Fibroblast of peridontal ligament (primary cell): ENCODE data around the gene TRA2B.

Experiments
- DNase-seq: peaks from one replicate; pipeline ENCODE4 v3.0.0-alpha.2; 2010; ENCODE audit errors: extremely low read depth

The TRA2B gene

DNA sequence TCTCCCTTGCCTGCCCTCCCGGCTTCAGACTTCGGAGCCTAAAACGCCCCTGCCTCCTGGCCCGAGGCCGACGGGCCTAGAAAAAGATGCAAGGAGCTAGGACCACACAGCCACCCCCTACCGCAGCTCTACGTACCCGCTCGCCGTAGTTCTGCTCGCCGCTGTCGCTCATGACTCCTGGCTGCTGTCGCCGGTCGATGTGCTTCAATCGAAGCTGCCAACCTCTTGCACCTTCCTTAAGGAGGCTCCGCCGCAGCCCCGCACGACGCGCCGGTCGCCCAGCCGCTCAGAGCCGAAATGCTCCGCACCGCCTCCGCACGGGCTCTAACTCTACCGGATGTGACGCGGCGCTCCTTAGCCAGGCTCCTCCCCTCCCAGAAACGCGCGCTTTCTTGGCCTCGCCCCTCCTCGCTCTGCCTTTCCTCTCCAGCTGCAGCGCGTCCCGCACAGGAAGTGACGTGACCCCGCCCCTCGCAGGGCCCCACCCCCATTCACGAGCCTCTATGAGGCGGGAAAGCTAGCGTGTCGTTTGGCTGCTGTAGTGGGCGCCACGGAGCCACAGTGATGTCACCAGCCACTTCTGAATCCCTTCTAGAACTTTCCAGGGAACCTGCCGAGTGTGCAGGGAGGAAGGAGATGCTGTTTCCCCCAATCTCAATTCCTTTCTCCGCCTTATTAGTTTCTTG, at the start of gene TRA2B:
TRA2B (minus strand) TSS at position 326 of the 686 bp plus-strand sequence; CDS start at position 172, 154 bp downstream.
- peak; percentile 97 for DNase-seq

DNA sequence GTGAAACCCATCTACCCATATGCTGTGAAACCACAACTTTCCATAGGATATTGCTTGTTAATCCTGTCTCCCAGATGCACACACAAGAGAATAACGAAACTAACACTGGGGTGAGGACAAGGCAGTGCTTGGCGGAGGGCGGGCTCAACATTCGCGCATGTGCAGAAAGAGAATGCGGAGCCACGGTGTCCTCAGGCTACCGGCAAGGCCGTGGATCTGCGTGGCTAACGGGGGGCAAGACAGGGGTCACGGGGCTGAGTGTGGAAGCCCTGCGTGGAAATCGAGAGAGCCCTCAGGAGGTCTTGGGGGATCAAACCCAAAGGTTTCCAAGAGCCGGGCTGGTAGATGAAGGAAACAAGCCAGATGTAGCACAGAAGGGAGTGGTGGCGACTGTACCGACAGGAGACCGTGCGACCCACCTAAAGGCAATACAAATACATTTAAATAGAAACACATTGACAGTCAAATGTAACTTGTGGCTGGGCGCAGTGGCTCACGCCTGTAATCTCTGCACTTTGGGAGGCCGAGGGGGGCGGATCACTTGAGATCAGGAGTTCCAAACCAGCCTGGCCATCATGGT, 48.5 kb upstream of the TRA2B start:
- no peak for DNase-seq

DNA sequence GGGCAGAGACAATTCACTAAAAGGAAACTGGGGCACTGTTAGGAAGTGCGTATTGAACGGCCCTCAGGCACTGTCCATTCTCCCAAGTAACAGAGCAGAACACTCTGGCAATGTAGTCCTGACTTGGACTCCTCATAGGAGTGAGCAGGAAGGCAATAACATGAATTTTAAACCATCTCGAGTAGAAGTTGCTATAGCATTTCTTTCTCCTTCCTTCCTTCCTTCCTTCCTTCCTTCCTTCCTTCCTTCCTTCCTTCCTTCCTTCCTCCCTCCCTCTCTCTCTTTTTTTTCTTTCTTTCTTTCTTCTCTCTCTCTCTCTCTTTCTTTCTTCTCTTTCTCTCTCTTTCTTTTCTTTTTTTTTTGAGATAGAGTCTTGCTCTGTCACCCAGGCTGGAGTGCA, 46.4 kb upstream of the TRA2B start:
- DNase-seq: no peak

DNA sequence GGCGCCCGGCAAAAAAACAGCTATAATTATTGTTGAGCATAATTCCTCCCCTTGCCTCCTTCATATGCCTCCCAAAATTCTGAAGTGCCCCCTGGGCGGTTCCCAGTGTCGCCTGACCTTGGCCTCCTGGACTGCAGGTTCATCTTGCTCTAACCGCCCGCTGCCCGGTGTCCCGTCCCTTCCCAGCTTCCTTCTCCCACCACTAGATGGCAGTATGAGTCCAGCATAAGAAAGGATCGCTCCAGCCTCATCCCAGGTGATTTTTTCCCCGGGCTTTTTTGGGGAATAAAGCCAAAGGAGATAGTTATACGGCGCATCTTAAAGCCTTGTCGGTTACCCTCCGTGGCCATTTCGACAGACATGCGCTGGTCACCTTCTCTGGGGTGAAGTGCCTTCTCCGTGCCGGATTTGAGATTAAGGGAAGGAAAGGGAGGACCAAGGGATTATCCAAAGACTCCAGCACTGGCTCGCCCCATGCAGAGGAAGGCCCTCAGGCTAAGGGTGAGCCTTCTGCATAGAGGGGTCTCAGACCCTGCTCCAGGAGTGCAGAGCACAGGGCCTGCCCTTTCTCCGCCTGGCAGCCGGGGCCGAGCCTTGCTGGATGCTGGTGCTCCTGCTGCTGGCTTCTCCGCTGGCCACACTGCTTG, 45.8 kb upstream of the TRA2B start:
- peak; percentile 73 for DNase-seq

DNA sequence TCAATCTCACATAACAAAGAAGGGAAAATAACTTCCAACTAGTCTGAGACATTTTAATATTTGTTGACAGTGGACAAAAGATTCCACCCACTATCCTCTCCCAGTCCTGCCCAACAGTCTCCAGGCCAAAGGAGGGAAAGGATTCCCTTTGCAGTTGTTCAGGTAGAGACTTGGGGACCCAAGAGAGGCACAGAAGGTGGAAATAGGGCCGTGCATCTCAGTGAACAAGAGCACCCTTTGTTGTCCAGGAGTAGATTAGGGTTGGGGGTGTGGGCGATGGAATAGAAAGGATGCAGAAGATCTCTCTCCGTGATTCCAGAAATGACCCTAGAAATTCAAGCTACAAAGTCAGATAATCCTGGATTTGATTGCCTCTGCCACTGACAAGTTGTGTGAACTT, 44.8 kb upstream of the TRA2B start:
- DNase-seq: no peak

DNA sequence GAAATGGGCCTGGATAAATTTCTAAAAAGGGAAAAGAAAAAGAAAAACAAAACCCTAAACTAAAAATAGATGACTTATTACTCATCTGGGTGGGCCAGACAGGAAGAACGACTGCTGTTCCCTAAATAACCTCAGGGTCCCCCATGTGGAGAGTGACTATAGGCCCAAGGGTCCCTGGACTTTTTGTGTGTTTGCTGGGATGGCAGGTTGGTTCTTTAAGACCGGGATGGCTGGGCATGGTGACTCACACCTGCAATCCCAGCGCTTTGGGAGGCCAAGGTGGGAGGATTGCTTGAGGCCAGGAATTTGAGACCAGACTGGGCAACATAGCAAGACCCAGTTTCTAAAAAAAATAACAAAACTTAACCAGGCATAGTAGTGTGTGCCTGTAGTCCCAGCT, 43.8 kb upstream of the TRA2B start:
- no peak for DNase-seq

DNA sequence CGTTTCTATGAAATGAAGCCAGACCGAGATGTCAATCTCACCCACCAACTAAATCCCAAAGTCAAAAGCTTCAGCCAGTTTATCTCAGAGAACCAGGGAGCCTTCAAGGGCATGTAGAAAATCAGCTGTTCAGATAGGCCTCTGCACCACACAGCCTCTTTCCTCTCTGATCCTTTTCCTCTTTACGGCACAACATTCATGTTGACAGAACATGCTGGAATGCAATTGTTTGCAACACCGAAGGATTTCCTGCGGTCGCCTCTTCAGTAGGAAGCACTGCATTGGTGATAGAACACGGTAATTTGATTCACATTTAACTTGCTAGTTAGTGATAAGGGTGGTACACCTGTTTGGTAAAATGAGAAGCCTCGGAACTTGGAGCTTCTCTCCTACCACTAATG, 41.9 kb upstream of the TRA2B start:
- no peak for DNase-seq

DNA sequence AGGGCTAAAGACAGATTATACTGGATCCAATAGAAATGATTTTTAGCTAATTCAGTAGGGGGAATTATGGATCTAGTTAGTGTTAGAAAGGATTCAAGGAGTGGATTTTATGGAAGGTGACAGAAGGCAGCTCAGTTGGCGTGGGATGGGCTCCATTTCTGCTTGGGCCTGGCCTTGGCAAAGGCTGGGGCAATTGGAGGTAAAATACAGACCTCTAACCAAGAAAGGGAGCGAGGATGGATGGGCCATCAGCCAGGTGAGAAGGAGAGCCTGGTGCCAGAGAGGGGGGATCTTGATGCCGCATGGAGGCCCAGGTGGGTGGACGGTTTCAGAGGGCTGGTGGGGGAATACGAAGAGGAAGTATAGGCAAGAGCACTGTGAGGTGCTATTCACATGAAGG, 40.7 kb upstream of the TRA2B start:
- DNase-seq: no peak

DNA sequence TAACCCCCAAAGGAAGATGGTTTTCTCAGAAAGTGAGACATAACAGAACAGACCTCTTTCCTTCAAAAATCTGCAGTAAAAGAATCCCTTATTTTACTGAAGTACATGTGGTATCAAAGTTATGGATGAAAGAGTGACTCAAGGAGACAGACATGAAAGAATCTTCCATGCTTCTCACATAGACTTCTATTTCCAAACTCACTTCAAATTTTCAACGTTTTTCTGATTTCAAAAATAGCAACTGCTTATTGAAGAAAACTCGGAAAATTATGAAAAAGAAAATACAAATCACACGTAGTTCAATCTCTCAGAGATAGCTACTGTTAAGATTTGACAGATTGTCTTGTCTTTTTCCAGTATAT, 39.8 kb upstream of the TRA2B start:
- DNase-seq: no peak

DNA sequence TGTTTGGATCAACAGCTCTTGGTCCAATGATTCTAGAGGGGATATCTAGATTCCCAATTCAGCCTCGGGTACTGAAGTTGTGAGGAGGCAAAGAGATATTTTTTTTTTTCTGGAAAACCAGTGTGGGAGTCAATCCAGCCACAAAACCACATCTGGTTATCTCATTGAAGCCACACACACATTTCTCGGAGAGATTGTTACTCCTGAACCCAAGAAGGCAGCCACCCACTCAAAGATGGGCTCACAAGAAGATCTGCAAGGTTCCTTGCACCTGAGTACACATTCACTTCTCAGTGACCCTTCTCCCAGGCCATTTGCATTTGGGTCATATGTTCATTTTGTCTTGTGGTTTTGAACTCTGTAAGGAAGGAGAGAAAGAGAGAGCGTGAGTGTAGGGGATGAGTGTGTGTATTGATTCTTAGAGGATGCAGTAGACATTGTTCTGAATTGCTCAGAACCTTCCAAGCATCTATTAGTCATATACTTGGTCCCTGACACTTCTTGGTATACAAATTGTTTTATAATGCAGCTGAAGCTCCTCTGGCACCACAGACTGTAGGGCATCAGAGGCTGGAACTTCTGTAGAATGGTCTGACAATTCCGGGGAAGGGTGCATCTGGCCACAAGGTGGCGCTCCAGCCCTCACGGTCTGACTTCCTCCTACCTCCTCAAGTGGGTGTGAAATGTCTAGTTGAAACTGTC, 39.3 kb upstream of the TRA2B start:
- peak; percentile 74 for DNase-seq

DNA sequence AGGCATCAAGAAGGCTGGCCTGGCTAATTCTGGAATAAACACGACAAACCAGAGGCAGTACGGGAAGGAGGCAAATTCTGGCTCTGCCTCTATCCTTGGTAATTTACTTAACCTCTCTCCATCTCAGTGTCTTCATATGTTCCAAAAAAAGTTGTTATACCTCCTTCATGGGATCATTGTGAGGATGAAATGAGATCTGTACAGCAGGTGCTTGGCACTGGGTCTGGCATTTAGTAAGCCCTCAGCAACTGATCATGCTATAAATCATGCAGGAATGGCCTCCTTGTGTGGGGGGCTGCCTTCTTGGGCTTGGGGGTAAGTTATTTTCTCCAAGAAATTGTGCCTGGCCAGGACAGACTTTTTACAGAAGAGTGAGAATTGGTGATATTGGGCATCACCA, 38.3 kb upstream of the TRA2B start:
- DNase-seq: no peak

DNA sequence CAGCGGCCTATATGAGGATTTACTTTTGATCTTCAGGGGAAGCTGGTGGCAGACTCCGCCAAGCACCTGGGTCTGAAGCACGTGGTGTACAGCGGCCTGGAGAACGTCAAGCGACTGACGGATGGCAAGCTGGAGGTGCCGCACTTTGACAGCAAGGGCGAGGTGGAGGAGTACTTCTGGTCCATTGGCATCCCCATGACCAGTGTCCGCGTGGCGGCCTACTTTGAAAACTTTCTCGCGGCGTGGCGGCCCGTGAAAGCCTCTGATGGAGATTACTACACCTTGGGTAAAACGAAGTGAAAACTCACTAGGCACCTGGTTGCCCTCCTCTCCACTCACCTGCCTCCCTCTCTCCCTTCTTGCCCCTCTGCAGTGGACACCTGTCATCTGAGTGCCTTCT, 33.8 kb upstream of the TRA2B start:
- DNase-seq: no peak

DNA sequence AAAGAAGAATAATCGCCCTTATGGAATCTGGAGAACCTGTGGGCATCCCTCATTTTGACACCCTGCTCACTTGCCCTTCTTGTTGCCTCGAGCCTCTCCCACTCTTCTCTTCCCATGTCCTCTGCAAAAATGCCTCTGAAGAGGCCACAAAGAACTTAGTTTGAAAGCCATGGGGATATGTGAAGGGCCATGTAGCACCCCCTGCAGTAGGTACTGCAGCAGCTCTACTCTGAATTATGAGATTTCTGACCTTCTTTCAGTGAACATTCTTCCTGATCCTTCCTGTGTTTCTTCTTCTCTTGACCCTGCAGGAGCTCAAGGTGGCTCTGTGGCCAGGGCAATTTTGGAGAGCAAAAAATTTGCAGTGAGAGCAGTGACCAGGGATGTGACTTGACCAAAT, 30.4 kb upstream of the TRA2B start:
- DNase-seq: no peak

DNA sequence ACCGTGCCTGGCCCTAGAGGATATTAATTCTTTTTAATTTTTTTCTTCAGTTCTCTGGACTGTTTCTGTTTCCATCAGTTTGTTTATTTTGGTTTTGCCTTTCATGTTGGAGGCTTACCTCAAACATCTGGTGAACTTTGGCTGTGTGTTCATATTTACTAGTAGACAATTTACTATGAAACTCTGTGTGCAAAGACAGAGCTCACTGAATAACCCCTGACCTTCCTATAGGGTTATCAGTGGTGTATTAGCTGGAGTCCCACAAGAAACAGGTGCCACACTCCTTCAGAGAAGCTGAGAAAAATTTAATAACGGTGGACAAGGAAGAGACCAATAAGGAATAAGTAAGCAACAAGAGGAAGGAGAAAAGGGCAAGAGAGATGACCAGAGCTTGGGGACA, 28.8 kb upstream of the TRA2B start:
- no peak for DNase-seq

DNA sequence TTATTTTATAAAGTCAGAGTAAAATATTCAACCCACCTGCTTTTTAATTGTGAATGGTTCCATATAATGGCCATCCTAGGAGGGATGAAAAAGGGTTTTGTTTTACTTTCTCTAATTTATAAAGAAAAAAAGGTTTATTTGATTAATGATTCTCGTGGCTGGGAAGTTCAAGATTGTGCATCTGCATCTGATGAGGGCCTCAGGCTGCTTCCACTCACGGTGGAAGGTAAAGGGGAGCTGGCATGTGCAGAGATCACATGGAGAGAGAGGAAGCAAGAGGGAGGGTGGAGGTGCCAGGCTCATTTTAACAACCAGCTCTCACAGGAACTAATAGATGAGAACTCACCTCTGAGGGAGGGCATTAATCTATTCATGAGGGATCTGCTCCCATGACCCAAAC, 27.7 kb upstream of the TRA2B start:
- no peak for DNase-seq

DNA sequence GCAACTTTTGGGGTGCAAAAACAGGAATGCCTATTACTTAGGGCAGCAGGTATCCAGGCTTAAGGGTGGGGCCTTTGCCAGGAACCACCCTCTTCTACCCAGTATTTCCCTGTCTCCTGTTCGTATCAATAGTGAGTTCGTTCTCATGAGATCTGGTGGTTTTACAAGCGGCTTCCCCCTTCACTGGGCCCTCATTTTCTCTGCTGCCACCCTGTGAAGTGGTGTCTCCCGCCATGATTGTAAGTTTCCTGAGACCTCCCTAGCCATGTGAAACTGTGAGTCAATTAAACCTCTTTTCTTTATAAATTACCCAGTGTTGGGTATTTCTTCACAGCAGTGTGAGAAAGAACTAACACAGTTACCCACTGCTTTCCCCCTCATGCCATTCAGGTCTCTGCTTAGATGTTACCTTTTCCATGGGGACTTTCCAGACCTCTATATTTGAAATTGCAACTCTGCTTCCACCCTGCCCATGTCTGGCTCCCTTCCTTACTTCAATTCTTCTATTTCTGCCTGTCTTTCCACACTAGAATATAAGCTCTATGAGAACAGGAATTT, 23.9 kb upstream of the TRA2B start:
- no peak for DNase-seq

DNA sequence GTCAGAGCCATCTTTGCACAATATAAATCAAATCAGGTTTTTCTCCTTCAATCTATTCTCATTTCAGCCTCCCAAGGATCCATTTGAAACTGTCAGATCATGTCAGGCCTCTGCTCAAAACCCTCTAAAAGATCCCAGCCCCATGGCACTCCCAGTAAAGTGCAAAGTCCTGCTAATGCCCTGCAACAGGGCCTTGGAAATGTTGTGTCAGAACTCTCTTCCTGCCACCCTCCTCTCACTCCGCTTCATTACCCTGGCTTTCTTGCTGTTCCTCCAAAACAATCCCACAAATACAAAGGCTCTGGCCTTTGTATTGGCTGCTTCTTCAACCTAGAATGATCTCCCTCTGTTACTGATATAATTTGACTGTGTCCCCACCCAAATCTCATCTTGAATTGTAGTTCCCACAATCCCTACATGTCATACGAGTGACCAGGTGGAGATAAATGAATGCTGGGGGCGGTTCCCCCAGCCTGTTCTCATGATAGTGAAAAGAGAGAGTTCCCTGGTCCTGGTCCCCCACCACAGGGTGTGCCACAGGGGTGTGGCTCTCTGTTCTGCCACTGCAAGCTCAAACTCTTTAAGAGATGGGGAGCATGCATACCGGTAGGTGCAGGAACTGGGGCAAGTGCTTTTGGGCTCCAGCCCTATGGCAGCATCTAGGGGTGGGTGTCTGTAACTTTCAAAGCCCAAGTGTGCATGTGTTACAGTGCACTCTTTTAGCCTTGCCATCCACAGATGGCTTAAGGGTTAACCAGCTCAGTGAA, 22.9 kb upstream of the TRA2B start:
- no peak for DNase-seq

DNA sequence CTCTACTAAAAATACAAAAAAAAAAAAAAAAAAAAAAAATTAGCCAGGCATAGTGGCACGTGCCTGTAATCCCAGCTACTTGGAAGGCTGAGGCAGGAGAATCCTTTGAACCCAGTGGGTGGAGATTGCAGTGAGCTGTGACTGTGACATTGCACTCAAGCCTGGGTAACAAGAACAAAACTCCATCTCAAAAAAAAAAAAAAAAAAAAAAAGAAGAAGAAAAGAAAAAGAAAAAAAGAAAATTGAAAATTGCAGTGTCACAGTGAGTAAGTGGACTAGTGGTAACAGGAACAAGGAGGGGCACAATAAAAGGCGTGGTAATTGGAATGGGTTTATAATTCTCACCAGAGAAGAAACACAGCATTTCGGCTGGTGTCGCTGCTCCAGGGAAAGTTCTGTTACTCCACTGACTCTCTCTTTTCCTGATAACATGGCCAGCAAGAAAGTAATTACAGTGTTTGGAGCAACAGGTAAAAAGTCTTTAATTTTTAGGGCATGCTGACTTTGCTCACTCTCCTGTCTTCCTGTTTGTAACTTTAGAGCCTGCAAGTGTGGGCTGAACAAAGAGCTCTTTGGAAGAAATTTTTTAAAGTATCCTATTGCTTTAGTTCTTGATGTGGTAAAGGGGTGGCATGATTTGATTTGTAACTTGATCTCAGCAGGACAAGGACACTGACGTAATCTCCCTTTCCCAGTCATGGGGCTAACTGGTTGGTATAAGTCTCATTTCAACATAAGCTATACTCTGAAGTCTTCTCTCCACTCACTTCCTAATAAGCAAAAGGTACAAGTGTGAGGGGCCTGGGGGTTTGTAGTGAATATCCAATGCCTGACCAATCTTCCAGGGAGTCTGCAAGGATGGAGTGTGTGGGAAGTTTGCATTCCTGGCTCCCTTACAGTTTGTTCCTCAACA, 22.1 kb upstream of the TRA2B start:
- DNase-seq: peak; percentile 91

DNA sequence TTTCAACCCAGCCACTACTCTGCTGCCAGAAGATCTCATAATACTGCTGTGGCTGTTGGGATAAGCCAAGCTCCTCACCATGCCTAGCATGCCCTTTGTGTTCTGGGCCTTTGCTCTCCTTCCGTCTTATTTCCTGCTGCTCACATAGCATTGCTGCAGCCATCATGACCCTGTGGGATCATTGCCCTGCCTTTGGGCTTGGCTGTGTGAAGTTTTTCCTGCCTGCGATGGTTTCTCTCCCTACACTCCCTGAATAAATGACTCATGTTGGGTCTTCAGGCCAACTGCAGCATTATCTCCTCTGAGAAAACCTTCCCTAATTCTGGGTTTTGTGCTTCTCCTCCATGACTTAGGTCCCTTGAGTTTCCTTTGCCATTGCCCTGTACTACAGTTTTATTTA, 20.8 kb upstream of the TRA2B start:
- peak; percentile 20 for DNase-seq

DNA sequence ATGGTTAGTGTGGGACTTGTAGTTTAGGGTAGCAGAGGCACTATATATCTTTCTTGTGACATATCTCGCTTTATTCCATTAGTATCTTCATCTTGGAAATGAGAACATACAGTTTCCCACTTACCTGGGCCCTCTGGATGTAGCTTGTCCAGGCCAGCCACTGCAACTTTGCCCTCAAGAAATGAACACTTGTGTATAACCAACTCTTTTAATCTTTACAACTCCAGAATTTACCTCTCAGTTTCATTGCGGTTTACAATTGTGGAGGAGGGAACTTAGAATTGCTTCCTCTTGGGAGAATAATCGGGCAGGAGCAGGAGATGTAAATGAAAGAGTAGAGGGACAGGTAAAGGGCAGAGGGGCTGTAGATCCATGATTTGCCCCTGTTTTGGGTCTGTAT, 18.4 kb upstream of the TRA2B start:
- no peak for DNase-seq

DNA sequence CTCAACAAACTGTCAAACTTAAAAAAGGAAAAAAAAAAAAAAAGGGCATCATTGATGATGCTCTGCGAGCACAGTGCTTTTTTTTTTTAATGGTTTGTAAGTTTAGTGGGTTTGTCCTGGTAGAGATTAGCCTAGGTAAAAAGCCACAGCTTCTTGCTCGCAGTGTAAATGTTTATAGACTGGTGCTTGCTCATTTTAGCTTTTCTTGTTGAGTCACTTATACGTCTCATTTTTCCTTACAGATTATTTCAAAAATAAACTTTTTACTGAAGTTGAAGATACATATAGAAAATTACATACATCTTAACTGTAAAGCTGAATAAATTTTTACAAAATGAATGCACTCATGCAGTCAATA, 16.5 kb upstream of the TRA2B start:
- no peak for DNase-seq
